Stomach (tissue), 4 donors: ENCODE measurements around the gene AKR1C8.

Source experiments
- EP300 ChIP-seq: sonication (generic); formaldehyde crosslinking; IDR thresholded peaks from one replicate; pipeline ENCODE4 v1.6.1; 2017; ENCODE audit warnings: antibody characterized with exemption
- POLR2A ChIP-seq, 4 donors: fragments of 450-650 bp; IDR thresholded peaks; one replicate each; pipeline ENCODE4 v1.6.1; 2016; ENCODE audit warnings: antibody characterized with exemption in 4 of 4, control low read depth in 2 of 4, mild to moderate bottlenecking in 1 of 4, moderate library complexity in 1 of 4
- TF ChIP-seq, protein P1 (sequence below), 7 experiments: fragments of 450-650 bp in 4 of 7; fragments of 200-600 bp in 3 of 7; sonication (generic) in 3 of 7; IDR thresholded peaks; one replicate each; pipeline ENCODE4 v1.5.1; 2016 to 2019; ENCODE audit warnings: antibody characterized with exemption in 7 of 7, control low read depth in 2 of 7, mild to moderate bottlenecking in 1 of 7

GRCh38 chr10:5216801-5217200 lies 31.9 kb upstream of the AKR1C8 start:
- TF ChIP-seq POLR2A (IDR thresholded peaks at IDR 0.05) (no peak), EP300 (no peak)
- TF ChIP-seq, protein P1, sequence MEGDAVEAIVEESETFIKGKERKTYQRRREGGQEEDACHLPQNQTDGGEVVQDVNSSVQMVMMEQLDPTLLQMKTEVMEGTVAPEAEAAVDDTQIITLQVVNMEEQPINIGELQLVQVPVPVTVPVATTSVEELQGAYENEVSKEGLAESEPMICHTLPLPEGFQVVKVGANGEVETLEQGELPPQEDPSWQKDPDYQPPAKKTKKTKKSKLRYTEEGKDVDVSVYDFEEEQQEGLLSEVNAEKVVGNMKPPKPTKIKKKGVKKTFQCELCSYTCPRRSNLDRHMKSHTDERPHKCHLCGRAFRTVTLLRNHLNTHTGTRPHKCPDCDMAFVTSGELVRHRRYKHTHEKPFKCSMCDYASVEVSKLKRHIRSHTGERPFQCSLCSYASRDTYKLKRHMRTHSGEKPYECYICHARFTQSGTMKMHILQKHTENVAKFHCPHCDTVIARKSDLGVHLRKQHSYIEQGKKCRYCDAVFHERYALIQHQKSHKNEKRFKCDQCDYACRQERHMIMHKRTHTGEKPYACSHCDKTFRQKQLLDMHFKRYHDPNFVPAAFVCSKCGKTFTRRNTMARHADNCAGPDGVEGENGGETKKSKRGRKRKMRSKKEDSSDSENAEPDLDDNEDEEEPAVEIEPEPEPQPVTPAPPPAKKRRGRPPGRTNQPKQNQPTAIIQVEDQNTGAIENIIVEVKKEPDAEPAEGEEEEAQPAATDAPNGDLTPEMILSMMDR (IDR thresholded peaks at IDR 0.05): no peak
